ENCODE measurements around the gene ZNF219.
"Not testable (repeated sequence)": the region's sequence is repeated elsewhere in the genome, so short reads cannot be mapped to it uniquely, and the experiment has no call there.

ZNF219 gene

GRCh38 chr14:21049271-21049673 lies 49.2 kb downstream of the ZNF219 start:
- DNase-seq = no peak

GRCh38 chr14:21048638-21049037 lies 49.8 kb downstream of the ZNF219 start:
- no peak for DNase-seq

- no peak for DNase-seq
Observed at GRCh38 chr14:21047378-21047781, 51.1 kb downstream of the ZNF219 start.

GRCh38 chr14:21043974-21044618 lies 54.4 kb downstream of the ZNF219 start:
- DNase-seq = no peak

- DNase-seq = no peak
Observed at GRCh38 chr14:21043387-21043973, 55.0 kb downstream of the ZNF219 start.

GRCh38 chr14:21042918-21043317 lies 55.5 kb downstream of the ZNF219 start:
- peak in 46 of 56 donors; percentile 8 to 75 (median 44) for DNase-seq

GRCh38 chr14:21041676-21042433 lies 56.6 kb downstream of the ZNF219 start, which contains the start of gene RNASE7:
TSS of gene RNASE7 (plus strand) at chr14:21042362. CDS start at chr14:21042993, 631 bp downstream.
- DNase-seq = peak in 1 of 56 donors; percentile 35

- not testable (repeated sequence) for DNase-seq
Observed at GRCh38 chr14:21040941-21041340, 57.5 kb downstream of the ZNF219 start.

GRCh38 chr14:21040370-21040925 lies 58.0 kb downstream of the ZNF219 start:
- no peak for DNase-seq

Measured in amygdala (tissue), 56 donors.